Fibroblast of peridontal ligament (primary cell): ENCODE measurements around the gene PPM1H.
"Not testable (repeated sequence)": the region's sequence is repeated elsewhere in the genome, so short reads cannot be mapped to it uniquely, and the experiment has no call there.

Experiments
- DNase-seq: peaks from one replicate; pipeline ENCODE4 v3.0.0-alpha.2; 2010; ENCODE audit errors: extremely low read depth

Gene PPM1H

GRCh38 chr12:62839869-62840660, 94.9 kb downstream of the PPM1H start:
- peak; percentile 31 for DNase-seq

DNA sequence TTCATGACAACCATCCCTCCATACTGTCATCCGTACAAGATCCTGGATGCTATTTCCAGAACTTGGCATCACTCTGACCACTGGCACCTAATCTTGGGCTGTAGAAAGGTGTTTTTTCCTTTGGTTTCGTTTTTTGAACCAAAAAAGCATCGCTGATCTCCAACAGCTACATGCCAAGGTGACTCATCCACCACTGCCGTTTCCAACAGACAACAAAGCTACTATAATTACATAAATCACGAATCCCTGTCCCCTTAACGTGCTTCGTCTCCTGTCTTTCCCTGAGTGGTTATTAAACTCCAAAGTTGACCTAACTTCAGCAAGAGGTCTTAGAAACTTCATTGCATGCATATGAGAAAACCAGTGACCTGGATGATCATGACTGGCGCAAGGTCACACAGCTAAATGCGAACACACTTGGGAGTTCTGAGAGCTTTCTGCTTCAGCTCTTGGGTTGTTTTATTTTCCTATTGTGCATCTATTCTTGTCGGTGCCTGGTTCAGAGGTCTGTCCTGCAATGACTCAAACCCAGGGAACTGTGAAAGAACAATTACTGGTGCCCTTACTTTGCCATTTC, 99.9 kb downstream of the PPM1H start:
- DNase-seq, result peak; percentile 63

GRCh38 chr12:62834406-62834805, 100.5 kb downstream of the PPM1H start:
- no peak for DNase-seq

DNA sequence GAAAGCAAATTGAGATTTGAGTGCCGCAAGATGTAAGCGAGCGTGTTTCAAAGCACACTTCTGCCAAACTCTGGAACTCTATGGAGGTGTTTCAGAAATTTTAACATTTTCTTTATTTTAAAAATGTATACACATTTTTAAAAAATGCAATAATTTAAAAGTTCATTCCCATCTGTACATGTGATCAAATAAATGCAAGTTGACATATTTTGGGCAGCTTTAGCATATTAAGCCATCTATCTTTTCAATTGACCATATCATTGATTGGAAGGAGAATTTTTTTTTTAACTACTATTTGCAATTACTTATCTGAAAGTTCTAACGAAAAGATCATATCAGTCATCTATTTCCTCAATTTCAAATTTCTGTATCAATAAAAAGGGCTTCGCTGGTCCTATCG, 101.3 kb downstream of the PPM1H start:
- DNase-seq, result no peak

- DNase-seq, result no peak
Observed at GRCh38 chr12:62832558-62832957, 102.4 kb downstream of the PPM1H start.

DNA sequence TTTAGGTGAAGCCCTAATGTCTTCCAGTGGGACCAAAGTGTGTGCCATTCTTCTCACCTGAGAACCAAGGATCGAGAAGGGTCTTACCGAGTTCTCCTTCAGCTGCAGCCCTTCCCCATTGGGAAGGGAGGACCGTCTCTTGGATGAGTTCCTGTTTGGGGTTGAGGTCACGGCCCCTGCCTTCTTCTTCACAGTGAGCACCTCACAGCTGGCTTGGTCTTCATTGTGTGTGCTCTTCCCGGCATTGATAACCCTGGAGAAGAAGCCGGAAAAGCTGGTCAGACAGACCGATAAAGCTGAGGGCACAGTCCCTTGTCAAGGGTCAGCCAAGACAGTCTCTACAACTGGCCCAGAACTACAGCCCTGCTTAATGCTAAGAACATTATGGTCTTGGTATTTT, 102.9 kb downstream of the PPM1H start:
- DNase-seq, result no peak

- no peak for DNase-seq
Observed at GRCh38 chr12:62827855-62828254, 107.1 kb downstream of the PPM1H start.

- no peak for DNase-seq
Observed at GRCh38 chr12:62827042-62827441, 107.9 kb downstream of the PPM1H start.

DNA sequence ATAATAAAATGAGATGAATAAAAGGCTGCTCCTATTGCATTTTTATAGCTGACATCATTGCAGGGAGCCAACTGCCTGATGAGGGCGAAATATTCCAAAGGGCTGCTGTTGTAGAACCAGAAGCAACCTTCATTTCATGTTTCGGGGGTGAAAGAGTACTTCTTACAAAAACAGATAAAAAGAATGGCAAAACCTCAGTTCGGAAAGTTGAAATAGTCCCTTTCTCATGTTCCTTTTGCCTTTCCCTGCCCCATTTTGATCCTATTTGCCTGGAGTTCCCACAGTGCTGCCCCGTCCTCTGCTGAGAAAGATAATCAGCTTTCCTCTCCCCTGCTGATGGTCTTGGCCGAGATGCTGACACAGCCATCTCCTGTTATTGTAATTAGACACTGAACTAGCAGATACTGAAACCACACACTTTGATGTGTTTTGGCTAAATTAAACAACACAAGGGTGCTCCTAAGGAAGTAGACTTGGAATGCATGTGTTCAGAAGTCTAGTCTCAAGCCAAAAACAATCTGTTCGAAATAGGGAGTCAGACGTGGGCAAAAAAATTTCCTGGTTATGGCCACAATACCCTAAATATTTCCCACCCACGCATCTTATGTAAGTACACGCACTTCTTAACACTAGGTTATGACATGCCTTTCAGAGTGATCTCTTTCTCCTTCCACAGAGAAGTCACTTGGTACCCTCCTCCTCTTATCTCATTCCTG, 117.2 kb downstream of the PPM1H start:
- peak; percentile 75 for DNase-seq

GRCh38 chr12:62814243-62814642, 120.7 kb downstream of the PPM1H start:
- DNase-seq, result no peak

DNA sequence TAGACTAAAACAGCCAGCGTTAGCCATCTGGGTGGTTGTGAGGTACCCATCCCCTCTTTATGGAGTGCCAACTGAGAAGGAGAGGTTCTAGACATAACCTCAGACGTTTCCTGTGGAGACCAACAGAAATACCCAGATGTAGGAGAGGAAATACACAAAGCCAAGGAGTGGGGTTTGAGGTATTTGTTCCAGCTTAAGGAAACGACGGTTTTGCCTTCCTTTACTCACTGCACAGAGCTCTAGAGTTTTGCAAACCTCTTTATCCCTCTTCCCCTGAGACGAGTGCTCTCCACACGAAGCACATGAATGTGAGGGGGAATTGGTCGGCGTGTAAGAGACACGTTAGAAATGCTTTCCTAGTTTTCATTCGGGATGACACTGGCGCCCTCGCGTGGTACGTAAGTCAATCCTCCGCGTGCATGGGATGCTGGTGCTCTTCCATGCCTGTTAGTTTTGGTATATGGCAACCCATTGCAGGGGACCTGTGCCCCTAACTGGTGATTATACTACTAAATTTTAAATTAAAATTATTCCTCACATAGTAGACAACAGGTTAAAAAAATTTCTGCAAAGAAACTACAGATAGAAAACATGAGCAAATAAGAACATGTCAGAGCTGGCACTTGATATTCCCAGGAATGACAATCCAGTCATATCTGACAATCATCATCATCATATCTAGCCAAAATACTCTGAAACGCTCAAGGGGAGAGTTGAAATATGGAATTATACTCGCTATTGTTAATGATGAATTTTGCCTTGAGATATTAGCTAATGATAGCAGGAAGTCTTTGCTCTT, 121.7 kb downstream of the PPM1H start:
- DNase-seq, result peak; percentile 82

DNA sequence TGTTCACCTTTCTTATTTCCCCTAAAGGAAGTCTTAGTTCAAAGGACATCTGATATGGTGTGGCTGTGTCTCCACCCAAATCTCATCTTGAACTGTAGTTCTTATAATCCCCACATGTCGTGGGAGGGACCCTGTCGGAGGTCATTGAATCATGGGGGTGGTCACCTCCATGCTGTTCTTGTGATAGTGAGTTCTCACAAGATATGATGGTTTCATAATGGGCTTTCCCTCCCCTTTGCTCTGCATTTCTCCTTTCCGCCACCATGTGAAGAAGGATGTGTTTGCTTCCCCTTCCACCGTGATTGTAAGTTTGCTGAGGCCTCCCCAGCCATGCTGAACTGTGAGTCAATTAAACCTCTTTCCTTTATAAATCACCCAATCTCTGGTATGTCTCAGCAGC, 123.5 kb downstream of the PPM1H start:
- not testable (repeated sequence) for DNase-seq

DNA sequence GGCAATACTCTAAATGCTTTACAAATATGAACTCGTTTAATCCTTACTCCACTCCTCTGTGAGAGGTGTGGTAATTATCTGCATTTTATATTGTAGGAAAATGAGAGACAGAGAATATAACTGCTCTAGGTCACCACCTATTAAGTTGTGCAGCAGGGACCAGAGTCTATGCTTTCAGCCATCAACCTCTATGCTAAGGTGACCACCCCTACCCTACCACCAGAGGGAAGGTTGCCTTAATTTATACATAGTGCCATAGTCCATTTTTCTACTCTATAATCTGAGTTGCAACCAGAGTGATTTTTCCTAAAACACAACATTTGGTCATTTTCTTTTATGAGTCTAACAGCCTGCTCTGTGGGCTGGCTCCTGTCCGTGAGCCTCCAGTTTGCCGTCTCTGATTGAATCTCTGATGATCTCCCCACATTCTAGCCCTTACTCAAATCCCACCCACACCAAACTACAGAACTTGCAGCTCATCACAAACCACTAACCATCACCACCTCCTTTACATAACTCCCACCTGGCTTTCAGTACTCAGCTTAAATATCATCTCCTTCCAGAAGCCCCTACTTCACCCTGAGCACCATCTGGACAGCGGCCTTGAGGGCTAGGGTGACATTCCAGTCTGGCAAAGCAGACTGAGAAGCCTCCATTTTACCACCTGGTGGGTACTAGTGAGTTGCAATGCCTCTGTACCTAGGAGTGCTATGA, 126.6 kb downstream of the PPM1H start:
- no peak for DNase-seq

DNA sequence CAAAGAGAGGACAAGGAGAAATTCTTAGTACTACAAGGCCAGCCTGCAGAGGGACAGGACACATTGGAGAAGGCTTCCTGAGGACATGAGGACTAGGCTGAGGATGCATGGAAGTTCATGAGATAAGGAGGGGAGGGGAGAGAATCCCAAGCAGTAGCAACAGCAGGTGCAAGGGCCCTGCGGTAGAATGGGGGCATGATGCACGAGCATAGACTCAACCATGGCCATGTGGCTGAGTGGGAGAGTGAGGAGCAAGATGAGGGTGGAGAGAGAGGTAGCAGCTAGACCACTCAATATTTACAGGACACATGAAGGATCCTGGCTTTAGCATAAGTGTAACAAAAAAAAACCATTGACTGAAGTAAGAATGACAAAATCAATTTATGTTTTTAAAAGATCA, 128.1 kb downstream of the PPM1H start:
- no peak for DNase-seq

DNA sequence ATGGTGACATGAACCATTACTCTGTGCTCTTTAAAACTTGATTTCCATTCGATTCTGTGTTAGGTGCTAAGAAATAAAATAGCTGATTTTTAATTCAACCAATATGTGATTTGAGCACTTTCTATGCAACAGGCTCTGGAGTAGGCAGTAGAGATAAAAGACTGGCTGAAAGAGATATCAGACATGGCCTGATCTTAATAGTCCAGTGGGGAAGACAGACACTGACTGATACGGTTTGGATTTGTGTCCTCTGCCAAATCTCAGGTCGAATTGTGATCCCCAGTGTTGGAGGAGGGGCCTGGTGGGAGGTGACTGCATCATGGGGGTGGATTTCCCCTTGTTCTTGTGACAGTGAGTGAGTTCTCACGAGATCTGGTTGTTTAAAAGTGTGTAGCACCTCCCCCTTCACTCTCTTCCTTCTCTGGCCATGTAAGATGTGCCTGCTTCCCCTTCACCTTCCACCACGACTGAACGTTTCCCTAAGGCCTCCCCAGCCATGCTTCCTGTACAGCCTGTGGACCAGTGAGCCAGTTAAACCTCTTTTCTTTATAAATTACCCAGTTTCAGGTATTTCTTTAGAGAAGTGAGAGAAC, 128.6 kb downstream of the PPM1H start:
- DNase-seq, result no peak

DNA sequence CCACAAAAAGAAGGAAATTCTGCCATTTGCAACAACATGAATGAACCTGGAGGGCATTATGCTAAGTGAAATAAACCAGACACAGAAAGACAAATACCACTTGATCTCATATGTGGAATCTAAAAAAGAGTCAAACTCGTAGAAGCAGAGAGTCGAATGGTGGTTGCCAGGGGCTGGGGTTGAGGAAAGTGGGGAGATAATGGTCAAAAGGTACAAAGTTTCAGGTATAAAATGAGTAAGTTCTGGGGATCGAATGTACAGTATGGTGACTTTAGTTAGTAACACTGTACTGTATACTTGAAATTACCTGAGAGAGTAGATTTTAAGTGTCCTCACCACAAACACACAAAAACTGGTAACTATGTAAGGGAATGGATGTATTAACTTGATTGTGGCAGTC, 129.4 kb downstream of the PPM1H start:
- no peak for DNase-seq

DNA sequence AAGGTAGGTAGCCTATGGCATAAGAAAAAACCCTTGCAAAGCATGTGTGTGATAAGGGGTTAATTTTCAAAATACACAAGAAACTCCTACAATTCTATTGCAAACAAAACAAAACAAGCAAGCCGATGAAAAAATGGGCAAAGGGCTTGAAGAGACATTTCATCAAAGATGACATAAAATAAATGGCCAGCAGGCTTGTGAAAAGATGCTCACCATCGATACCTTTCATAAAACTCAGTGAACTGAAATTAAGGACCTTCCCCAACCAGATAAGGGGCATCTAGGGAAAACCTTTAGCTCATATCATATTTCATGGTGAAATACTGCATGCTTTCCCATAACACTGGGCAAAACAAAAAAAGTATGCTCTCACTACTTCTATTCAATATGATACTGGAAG, 131.2 kb downstream of the PPM1H start:
- no peak for DNase-seq

DNA sequence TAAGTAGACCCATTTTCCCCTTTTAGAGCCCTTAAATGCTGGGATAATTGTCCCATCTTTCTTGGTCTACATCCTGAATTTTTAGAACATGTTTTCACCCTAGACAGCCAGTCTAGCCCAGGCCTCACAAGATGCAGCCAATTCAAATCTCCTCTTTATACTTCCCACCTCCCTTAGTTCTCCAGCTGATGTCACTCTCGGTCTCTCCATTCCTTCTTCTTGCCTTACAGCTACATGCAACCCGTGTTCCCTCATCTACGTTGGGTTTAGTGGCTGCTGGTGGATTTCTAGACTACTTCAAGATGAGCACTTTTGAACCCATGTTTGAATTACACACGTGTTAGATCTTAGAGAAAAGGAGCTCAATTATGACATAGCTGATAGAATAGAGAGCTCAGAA, 132.0 kb downstream of the PPM1H start:
- peak; percentile 77 for DNase-seq

DNA sequence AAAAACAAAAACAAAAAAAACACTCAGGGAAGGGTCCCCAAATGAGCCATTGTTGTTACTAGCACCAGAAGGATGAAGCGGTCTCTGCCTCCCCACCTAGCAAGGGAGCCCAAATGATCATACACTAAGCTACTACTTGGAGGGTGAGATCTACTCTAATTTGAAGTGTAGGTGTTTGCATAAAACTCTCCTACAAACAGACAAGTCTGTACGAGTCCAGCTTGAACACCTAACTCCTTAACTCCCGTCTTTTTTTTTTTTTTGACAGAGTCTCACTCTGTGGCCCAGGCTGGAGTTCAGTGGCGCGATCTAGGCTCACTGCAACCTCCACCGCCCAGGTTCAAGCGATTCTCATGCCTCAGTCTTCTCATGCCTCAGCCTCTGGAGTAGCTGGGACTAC, 132.6 kb downstream of the PPM1H start:
- DNase-seq, result no peak

- DNase-seq, result no peak
Observed at GRCh38 chr12:62801796-62802195, 133.2 kb downstream of the PPM1H start.
